HEK293 (cell line): ENCODE results near the gene SETD5.

ENCODE experiments used
- ZBTB20 ChIP-seq: fragments of 450-650 bp; formaldehyde crosslinking; IDR thresholded peaks from 2 replicates; pipeline ENCODE4 v1.5.1; 2016; ENCODE audit warnings: missing biosample characterization, missing genetic modification characterization
- ZNF280D ChIP-seq: fragments of 450-650 bp; formaldehyde crosslinking; IDR thresholded peaks from 2 replicates; pipeline ENCODE4 v1.5.1; 2016; ENCODE audit warnings: missing biosample characterization, missing genetic modification characterization

GRCh38 chr3:9439331-9439730, 41.9 kb downstream of the SETD5 start:
- TF ChIP-seq ZNF280D (no peak), ZBTB20 (tag by site-specific recombination) (no peak; the same call in 1 of the 2 replicates)
